ENCODE data around the gene CAPN7.

CAPN7 gene

DNA sequence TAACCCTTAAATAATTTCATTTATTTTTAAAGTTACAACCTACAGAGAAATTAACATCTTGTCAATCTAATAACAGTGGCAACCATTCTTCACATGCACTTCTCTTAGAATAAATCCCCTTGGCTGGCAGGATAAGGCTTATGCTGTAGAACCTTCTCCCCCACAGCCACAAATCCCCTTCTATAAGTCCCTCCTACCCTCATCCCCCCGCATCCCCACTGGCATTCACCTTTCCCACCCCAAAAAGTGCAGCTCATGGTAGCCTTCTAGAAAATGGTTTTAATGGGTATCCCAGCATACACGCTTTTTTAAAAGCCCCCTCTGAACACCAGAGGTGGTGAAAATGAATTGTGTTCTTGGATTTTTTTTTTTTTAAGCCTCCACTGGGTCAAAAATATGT is 49.2 kb downstream of the CAPN7 start:
- FAIRE-seq, result no peak

DNA sequence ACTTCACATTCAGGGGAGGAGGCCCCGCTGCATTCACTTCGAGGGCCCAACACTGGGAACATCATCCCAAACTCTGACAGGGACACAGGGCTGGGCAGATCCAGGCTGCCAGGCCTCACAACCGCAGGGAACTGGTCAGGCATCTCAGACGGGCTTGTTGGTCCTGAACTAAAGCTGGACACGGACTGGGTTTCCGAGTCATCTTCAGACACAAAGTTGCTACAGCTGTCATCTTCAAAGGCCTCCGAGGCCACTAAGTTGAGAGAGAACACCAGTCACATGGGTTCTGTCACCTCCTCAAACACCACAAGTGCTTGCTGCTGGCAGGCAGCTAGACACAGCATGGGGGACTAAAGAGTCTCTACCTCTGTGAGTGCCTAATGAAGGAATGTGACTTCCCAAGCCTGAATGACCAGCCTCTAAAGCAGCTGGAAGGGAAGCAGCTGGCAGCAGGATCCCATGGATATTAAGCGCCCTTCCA is 50.9 kb downstream of the CAPN7 start:
- no peak for FAIRE-seq

DNA sequence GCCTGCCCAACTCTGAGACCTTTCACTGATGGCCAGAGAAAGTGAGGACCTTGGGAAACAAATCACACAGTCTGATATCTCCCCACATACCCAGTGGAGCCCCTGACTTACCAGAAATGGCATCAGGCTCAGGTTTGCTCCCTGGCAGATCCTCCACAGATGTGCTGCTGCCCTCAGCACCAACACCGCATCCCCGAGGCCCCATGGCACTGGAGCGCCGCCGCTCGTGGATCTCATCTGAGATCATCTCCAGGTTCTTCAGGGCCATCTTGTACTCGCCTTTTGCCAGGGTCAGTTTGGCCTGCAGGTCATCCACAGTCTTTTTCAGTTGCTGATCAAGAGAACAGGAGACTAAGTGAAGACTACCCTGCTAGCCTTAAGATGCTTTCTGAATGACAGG is 52.7 kb downstream of the CAPN7 start:
- FAIRE-seq, result no peak

DNA sequence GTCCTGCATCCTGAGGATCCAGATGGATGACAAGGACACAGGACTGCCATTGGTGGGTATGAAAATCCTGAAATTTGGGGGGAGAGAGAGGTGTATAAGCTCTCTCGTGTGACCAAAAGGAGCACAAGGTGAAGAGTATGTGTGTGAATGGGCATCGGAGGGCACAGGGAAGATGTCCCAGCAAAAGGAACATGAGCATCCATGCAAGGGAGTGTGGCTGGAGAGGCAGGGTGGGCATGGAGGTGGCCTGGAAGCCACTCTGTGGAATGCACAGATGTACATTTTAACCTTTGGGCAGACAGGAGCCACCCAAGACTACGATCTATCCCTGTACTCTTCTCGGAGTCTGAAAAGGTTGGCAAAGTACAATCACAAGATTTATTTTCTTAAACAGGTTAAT is 54.5 kb downstream of the CAPN7 start:
- FAIRE-seq, result no peak

DNA sequence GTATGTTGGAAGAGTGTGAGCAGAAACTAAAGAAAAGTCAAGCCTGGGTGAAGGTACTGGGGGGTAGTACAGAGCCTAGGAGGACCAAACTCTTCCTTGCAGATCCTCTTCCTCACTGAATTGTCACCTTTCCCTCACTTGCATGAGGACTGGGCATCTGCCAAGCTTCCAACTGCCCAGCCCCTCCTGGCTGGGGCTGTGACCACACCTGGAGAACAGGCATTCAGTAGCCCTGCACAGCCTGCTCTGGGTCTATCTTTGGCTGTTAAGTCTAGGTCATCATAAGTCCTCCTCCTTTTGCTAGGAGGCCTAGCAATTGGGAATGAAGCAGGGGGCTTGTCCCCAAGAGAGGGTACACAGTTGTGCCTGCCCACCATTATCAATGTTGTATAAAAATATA is 55.2 kb downstream of the CAPN7 start:
- FAIRE-seq, result no peak

DNA sequence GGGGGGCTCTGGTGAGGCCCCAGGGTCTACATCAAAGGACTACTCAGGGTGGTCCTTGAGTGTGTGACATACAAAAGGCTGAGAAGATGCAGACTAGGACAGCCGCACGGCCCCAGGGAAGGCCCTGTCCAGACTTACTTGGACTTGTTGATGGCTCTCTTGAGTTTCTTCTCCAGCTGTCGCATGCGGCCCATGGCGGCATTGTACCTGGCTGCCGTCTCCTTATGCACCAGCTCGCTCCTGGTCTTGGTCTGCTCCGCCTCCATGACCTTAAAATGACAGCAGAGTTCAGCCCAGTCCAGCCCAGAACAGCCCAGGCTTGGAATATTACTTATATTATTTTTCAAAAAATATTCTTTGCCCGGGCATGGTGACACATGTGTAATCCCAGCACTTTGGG is 56.0 kb downstream of the CAPN7 start:
- FAIRE-seq, result no peak

DNA sequence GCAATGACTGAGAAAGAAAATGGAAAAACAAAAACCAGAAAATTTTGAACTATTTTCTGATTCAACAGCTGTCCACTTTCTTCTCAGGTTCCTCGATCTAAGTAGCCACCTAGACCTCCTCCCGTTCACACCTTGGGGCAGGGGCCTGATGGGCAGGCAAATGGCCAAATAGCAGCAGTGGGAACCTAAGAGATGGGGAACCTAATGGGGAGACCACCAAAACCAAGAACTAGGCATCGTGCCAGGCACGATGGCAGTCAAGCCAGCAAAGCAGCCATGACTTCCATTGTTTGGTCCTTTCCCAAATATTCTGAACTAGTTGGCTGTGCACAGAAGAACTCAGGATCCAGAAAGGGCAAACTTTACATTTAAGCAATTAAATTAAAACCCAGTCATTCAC is 57.1 kb downstream of the CAPN7 start:
- no peak for FAIRE-seq

DNA sequence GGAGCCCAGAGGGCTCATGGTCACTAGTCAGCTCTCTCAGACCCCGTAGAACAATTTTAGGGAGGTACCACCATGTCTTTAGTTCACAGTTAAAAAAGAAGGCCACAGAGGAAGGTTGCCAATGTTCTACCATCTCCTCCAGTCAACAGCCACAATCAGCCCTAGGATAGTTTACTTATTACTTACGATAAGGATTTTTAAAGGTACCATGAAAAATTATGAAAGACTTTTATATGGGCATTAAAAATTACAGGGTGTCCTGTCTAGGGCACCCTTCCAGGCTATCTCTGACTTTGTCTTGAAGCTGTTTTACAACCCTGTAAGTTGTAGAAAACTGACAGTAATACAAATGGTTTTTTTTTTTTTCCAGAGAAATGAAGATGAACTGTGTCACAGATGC is 57.9 kb downstream of the CAPN7 start:
- no peak for FAIRE-seq

DNA sequence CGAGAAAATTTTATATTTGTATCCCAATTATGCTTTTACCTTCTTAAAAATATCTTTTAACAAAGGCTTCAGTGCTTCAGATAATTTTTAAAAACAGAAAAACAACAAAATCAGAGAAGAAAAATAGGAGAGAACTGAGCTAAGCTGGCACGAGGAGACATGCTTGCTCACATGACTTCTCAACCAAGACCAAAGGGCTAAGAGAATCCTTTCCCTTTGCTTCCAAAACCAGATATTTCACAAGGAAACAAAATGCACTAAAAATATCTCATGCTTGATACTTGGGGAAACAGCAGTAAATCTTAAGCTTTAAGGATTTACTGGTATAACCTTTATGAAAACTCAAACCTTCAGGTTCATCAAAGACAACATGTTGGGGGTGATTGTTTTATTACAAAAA is 58.4 kb downstream of the CAPN7 start:
- FAIRE-seq, result no peak

DNA sequence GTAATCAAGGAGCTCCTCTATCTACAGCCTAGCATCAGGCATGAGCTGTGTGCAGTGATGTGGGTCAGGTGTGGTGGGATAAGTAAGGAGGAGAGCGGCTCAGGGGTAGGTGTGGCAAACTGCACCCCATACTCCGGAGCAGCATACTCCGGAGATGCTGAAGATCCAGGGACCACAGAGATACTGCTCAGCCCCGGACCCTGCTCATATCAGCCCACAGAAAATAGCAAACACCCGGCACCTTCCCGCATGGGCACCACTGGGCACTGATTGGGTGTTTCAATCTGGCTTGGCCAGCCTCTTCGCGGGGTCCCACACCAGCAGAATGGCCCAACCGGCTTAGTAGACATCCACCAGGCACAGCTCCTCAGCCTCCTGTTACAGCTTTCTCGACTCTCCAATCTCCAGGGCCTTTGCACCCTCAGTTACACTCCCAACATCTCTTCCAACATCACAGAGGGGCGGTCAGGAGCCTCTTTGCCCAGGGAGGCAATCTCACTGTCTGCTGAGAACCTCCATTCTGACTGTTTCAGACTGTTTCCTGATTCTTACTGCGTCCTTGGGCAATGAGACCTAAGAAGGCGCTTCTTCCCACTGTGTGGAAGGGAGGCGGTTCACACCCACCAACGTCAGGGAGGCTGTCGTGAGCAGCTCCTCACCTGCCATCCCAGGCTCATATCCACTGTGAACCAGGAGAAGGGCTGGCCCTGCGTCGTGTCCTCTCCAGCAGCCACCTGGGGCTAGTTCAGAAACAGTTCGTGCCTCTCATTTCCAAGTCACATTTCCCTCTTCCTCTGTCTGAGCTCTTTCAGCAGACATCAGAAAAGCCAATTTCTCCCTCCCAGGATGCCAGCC is 59.8 kb downstream of the CAPN7 start:
- FAIRE-seq, result no peak

DNA sequence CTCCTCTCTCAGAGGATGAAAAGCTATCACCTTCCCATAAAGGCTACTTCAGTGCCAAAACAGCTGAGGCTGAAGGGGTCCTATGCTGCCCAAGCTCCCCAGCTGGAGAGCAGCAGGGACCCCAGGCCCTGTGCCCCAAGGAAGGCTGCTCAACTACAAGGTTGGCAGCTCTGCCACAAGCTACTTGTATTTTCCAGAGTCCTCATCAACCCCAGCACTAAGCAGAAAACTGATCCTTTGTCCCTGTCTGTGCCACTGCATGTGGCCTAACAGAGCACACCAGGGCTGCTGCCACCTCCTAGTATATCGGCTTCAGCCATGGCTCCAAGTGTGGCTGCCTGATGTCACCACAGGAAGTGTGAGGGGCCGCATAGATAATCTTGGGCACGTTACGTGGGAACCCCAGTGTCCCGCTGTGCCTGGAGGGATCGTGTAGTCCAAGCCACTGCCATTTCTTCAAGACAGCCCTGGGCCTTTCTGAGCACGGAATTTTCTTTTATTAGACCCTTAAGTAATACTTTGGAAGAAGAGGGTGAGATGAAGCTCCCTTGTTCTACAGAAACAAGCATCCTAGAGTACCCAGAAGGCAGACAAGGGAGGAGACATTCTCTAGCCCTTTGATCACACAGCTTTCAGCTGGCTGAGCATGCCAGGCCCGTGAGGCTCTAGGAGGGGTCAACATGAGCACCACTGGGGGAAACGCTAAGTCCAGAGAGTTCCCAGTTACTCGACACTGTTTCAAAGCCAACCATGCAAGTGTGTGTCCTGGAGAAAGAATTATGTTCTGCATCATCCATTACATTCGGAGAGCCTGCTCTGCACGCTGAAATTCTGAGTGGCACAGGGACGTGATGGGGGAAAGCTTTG is 60.7 kb downstream of the CAPN7 start:
- no peak for FAIRE-seq

DNA sequence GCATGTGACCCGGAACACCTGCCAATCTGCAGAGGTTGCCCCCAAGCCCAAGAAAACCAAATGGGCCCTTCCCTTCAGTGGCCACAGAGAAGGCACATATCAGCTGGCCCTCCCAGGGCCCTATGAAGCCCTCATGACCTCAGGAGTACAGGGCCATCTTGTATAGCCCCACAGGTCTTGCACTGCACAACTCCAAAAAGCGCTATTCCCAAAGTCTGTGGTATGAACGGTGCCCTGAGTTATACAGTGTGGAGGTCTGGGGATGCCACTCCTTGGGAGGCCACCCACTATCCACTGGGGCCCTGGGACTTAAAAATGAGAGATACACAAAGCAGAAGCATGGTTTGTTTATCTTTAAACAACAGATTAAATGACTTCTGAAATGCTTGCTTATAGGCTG is 61.5 kb downstream of the CAPN7 start:
- FAIRE-seq, result no peak

DNA sequence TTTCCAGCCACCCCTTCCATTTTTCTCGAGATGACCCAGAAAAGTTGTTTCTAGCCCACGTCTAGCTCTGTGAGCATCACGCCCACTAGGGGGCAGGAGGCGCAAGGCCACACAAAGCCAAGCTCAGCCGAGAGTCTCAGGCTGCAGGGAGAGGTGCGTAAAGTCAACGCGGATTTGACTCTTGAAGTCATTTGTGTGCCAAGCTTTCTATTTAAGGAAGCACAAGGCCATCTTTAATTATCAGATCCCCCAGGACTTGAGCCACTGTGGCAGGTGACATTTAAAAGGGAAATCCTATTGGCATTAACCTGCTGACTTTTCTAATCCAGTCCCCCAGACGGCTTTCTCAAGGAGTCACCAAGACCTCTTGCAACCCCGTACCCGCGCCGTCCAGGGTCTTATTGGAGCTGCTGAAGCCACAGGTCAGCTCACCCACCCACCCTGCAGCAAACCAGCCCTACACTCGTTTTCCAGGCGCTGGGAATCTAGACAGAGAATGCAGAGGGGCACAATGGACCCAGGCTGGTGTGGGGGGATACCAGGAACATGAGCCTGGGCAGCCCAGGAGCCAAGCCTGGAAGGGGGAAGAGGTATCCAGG is 62.1 kb downstream of the CAPN7 start:
- FAIRE-seq, result no peak

DNA sequence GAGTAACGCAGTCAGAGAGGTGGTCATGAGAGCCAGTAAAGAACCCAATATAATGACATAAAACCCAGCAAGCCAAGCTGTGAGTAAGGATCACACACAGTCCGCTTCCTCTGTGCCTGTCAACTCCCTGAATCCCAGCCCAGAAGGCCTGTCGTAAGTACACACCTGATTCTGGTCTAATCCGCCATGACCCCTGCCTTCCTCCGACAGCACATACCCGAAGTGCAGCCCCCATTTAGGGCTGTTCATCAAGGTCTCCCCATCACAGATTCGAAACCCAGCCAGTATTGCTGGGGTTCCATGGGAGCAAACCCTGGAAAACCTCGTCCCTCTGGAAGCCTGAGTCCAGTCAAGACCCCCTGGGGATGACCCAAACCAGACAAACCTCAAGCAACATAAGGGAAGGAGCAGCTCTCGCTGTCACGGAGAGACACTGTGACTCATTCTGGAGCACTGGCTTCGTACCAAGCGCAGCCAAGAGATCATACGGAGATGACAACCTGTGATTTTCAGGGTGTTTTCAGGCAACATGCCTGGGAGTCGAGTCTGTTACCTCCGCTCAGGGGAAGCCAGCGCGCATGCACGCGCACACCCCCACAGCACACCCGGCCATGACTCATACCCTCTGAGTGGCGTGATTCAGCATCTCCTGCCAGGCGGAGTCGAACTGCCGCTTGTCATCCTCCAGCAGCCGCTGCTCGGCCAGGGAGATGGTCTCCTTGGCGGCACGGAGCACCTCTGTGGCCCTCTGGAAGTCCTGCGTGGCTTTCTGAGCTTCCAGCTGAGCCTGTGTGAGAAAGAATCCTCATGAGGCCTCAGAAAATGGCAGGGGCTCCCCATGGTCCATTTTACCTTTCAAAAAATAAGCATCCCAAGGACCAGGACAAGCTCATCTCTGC is 63.3 kb downstream of the CAPN7 start:
- no peak for FAIRE-seq

DNA sequence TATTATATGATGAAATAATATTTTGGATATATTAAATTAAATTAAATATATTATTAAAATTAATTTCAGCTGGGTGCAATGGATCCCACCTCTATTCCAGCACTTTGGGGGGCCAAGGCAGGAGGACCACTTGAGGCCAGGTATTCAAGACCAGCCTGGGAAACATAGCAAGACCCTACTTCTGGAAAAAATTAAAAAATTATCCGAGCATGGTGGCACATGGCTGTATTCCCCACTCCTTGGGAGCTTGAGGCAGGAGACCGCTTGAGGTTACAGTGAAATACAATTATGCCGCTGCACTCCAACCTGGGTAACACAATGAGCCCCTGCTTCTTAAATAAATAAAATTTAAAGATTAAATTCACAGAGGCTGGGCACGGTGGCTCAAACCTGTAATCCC is 65.0 kb downstream of the CAPN7 start:
- no peak for FAIRE-seq

DNA sequence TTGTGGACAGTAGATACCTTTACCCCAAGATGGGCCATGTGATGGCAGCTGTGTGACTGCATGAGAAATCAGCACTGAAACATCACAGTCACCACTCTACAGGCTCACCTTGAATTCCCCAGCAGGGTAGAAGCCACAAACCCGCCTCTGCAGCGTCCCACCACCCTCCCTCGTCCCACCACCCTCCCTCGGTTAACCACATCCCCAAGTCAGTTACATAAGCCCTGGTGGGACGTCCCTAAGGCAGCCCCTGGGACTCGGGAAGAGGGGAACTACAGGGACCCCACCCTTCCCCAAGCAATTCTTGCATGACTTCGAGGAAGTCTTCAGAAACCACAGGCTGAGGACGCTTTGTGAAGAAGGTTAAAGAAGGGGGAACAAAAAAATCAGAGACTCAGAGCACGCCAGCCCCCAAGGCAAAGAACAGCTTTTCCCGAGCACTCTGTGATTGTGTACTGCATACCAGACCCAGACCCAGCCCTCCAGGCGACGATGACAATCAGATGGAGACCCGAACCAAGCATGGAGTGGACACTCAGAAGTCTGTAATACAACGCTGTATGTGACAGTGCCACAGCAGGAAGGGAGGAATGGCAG is 65.8 kb downstream of the CAPN7 start:
- FAIRE-seq, result no peak

DNA sequence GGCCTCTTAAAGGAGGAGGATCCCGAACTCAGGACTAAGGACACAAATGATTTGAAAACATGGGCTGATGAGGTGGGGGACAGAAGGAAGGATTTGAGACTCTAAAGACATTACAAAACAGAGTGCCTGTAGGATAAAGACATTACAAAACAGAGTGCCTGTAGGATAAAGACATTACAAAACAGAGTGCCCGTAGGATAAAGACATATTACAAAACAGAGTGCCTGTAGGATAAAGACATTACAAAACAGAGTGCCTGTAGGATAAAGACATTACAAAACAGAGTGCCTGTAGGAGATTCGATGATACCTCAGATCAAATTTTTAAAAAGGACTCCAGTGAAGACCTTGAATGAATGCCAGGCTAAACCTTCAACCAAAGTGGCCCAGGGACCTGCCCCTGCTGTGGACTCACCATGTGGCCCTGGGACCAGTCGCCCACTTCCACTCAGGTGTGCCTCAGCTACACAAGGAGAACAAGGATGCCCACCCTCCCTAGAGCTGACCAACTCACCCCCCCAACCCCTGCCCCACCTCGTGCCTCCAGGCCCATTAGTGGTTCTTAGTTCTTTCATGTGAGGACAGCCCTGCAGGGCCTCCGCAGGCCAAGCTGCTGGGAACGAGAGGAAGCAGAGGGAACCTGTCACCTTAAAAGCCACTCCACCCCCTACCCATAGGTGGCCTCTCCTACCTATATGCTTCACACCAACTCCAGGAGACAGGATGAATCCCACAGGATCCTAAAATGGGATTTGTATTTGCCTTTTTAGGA is 66.6 kb downstream of the CAPN7 start:
- no peak for FAIRE-seq

DNA sequence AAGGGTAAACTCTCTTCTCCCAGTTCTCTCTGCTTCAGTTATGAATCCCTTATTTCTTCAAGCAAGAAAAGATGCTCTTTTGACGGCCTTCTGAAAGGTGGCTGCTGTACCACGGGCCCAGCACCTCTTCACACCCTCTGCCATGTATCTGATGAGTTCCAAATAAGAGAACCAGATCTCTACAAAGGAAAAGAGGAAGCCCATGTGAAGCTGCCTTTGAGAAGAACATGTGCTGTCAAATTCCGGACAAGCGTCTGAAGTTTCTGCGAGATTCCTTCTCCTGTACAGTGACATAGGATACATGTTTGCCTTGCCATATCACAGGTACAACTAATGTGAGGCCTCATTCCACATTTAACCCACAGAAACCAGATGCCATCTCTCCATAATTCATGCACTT is 67.2 kb downstream of the CAPN7 start:
- no peak for FAIRE-seq

DNA sequence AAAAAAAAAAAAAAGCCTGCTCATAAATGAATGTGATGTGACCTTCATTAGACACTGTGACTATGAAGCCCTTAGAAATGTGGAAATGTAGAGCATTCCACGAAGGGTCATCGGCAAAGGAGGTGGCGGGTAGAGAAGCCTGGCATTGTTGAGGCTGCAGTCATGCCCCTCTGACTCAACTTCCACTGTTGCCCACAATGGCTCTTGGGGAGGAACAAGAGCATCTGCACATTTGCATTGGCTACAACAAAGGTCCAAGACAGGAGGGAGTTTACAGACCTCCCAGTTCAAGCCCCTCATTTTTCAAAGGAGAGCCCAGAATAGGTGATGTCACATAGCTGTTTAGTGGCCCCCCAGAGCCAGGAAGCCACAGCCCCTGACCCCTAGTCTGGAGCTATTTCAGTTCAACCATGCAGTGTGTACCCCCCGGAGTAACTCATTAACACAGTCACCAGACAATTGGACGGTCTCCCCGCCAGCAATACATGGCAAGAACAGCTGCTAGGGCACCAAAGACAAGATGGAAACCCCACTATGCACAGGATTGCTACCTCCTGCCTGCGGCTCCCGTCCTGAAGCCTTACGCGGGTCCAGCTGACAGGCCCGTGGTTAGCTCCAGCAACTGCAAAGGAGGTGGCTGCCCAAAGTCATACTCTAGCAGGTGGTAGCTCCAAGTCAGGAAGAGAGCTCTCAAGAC is 70.1 kb downstream of the CAPN7 start:
- FAIRE-seq, result no peak

DNA sequence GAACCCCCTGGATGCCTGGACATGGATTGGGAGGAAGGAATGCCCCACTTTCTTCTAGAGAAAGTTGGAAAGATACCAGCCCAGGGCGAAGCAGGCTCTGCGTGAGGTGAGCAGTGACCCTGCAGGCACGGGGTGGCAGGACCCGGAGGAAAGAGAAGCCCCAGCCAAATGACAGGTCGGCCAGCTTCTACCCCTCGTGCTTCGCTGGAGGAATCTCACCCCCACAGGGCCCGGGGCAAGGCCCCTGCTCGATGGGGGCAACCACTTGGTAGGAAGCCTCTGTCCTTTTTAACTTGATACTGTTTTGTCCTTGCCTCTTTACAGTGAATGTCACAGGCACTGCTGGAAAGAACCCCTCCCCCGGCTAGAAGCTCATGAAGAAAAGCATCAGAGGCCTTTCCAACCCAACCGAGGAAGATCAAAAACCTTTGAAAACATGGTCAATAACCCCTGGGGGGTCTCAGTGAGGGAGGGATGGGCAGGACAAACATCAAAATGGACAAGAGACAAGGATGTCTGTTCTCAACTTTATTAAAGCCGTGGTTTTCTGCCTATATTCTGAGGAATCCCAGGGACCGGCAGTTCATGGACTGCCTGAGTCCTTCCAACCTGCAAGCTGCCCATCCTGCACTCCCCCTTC is 71.9 kb downstream of the CAPN7 start:
- no peak for FAIRE-seq
